Osteoblast (primary cell): ENCODE results near the gene UBAP2. TPM values are rescaled to one million over a fixed set of nuclear protein-coding genes. Genes with fewer than 3 reads are reported as not detected.

Experiments
- DNase-seq: peaks from one replicate; pipeline ENCODE4 v3.0.0; 2011; ENCODE audit warnings: low spot score, mixed read lengths; ENCODE audit not compliant: insufficient read length; ENCODE audit errors: missing footprints
- H2AFZ ChIP-seq: 2 replicates; pipeline ENCODE4 v1.6.0; 2011; ENCODE audit warnings: mild to moderate bottlenecking, low read length
- H3K27ac ChIP-seq: 2 replicates; pipeline ENCODE4 v1.5.1; 2011; ENCODE audit warnings: mild to moderate bottlenecking, low read depth, low read length, moderate library complexity
- H3K27me3 ChIP-seq: 2 replicates; pipeline ENCODE4 v1.6.0; 2012; ENCODE audit warnings: mild to moderate bottlenecking, control low read depth, inconsistent platforms, low read length, moderate library complexity; ENCODE audit not compliant: insufficient read depth
- H3K36me3 ChIP-seq: 2 replicates; pipeline ENCODE4 v1.5.1; 2011; ENCODE audit warnings: mild to moderate bottlenecking, low read length, control low read depth, moderate library complexity; ENCODE audit not compliant: insufficient read depth
- H3K4me1 ChIP-seq: 2 replicates; pipeline ENCODE4 v1.5.1; 2011; ENCODE audit warnings: mild to moderate bottlenecking, low read length, control low read depth, moderate library complexity; ENCODE audit not compliant: insufficient read depth
- H3K4me2 ChIP-seq: 2 replicates; pipeline ENCODE4 v1.6.0; 2011; ENCODE audit warnings: mild to moderate bottlenecking, low read length; ENCODE audit not compliant: insufficient read depth
- H3K4me3 ChIP-seq: fragments of 200-600 bp; sonication (generic); 3 replicates; pipeline ENCODE4 v1.5.1; 2012; ENCODE audit warnings: mild to moderate bottlenecking, low read length, inconsistent platforms; ENCODE audit not compliant: insufficient read depth
- H3K79me2 ChIP-seq: 2 replicates; pipeline ENCODE4 v1.6.0; 2012; ENCODE audit warnings: mild to moderate bottlenecking, low read length, control low read depth, inconsistent platforms; ENCODE audit not compliant: insufficient read depth
- H3K9me3 ChIP-seq: 2 replicates; pipeline ENCODE4 v1.5.1; 2011; ENCODE audit warnings: low read depth, low read length, control low read depth
- H4K20me1 ChIP-seq: 2 replicates; pipeline ENCODE4 v1.6.0; 2012; ENCODE audit warnings: mild to moderate bottlenecking, low read length, control low read depth; ENCODE audit not compliant: insufficient read depth
- CTCF ChIP-seq: IDR thresholded peaks from 2 replicates; pipeline ENCODE4 v1.5.1; 2011; ENCODE audit warnings: mild to moderate bottlenecking, low read depth, low read length, moderate library complexity; ENCODE audit errors: extremely low read depth
- total RNA-seq: library from RNA; depleted of rRNA; stranded (reverse); fragments of >200 nt; gene quantifications from 2 replicates; pipeline ENCODE4 v1.2.3, GENCODE V29; 2012

The UBAP2 gene
- total RNA-seq, 1 donor, result 18.5 TPM

GRCh38 chr9:34072410-34072809 lies 23.7 kb upstream of the UBAP2 start:
- Histone ChIP-seq H3K79me2 (no peaks in the 10 kb centered on the region), H2AFZ (peak overlapping the region; percentile 67), H3K27ac (no peak overlapping the region), H3K27me3 (no peaks in the 10 kb centered on the region), H4K20me1 (no peaks in the 10 kb centered on the region), H3K4me1 (peaks cover 13% of the 10 kb centered on the region), H3K36me3 (no peaks in the 10 kb centered on the region), H3K4me2 (no peak overlapping the region), H3K4me3 (no peak overlapping the region), H3K9me3 (no peaks in the 10 kb centered on the region)
- TF ChIP-seq CTCF, result no peak
- no peak for DNase-seq

GRCh38 chr9:34070606-34071324 lies 22.1 kb upstream of the UBAP2 start:
- Histone ChIP-seq H3K27ac (no peak overlapping the region), H3K27me3 (no peaks in the 10 kb centered on the region), H2AFZ (peak overlapping the region; percentile 22), H3K79me2 (no peaks in the 10 kb centered on the region), H3K9me3 (no peaks in the 10 kb centered on the region), H3K36me3 (no peaks in the 10 kb centered on the region), H4K20me1 (no peaks in the 10 kb centered on the region), H3K4me2 (no peak overlapping the region), H3K4me1 (peaks cover 13% of the 10 kb centered on the region), H3K4me3 (no peak overlapping the region)
- DNase-seq, result no peak
- TF ChIP-seq CTCF, result no peak

- DNase-seq, result no peak
- TF ChIP-seq CTCF, result no peak
- no peaks in the 10 kb centered on the region for H3K79me2 ChIP-seq
- H3K36me3 ChIP-seq, result no peaks in the 10 kb centered on the region
- no peak overlapping the region for H3K4me3 ChIP-seq
- H3K27ac ChIP-seq, result no peak overlapping the region
- no peaks in the 10 kb centered on the region for H4K20me1 ChIP-seq
- H2AFZ ChIP-seq, result no peak overlapping the region
- no peaks in the 10 kb centered on the region for H3K9me3 ChIP-seq
- H3K4me2 ChIP-seq, result no peak overlapping the region
- H3K4me1 ChIP-seq, result peaks cover 13% of the 10 kb centered on the region
- H3K27me3 ChIP-seq, result peaks cover 4% of the 10 kb centered on the region
Measured at GRCh38 chr9:34069831-34070230, 21.1 kb upstream of the UBAP2 start.

- no peaks in the 10 kb centered on the region for H3K36me3 ChIP-seq
- TF ChIP-seq CTCF, result no peak
Measured at GRCh38 chr9:34065541-34065940, 16.9 kb upstream of the UBAP2 start.

More at GRCh38 chr9:34065541-34065940, 16.9 kb upstream of the UBAP2 start:
- H2AFZ ChIP-seq, result no peak overlapping the region
- no peaks in the 10 kb centered on the region for H3K9me3 ChIP-seq
- no peak overlapping the region for H3K4me3 ChIP-seq
- H4K20me1 ChIP-seq, result no peaks in the 10 kb centered on the region
- no peaks in the 10 kb centered on the region for H3K79me2 ChIP-seq
- DNase-seq, result no peak
- no peak overlapping the region for H3K27ac ChIP-seq
- H3K27me3 ChIP-seq, result peaks cover 4% of the 10 kb centered on the region
- H3K4me1 ChIP-seq, result no peaks in the 10 kb centered on the region
- no peak overlapping the region for H3K4me2 ChIP-seq
